ENCODE measurements around the gene PJA2. TPM values are rescaled to one million over a fixed set of nuclear protein-coding genes. Genes with fewer than 3 reads are reported as not detected.
A peak's percentile ranks its signal among the peaks of the same experiment; 100 is the strongest.

The PJA2 gene
- total and polyA plus RNA-seq, 2 of the 8 experiments (the other 6 are each of a cell fraction or from before 2014, with no cell fraction given) = 15.3 to 47.7 TPM

- TF ChIP-seq USF2 (IDR thresholded peaks at IDR 0.05; ENCODE audit: low read length) (no peak), JUN (IDR thresholded peaks at IDR 0.05; ENCODE audit: low read depth, low read length) (no peak), PHF8 (conservative IDR thresholded peaks at IDR 0.05; ENCODE audit: low read depth, low read length) (peak; percentile 75), SP1 (IDR thresholded peaks at IDR 0.05; ENCODE audit: low read depth, low read length) (no peak), CTBP2 (IDR thresholded peaks at IDR 0.05; ENCODE audit: borderline replicate concordance, insufficient read depth, insufficient read length, low read length) (no peak), KDM1A (IDR thresholded peaks at IDR 0.05; ENCODE audit: borderline replicate concordance, low read length) (no peak), HDAC2 (IDR thresholded peaks at IDR 0.05; ENCODE audit: borderline replicate concordance in 1 of 2, low read depth in 2 of 2, low read length in 2 of 2) (peak in 1 of 2 experiments; percentile 74; a peak in 1 of 4 replicates), RNF2 (IDR thresholded peaks at IDR 0.05; ENCODE audit: borderline replicate concordance, low read depth, low read length, missing control alignments, poor library complexity, severe bottlenecking) (no peak), SIX5 (IDR thresholded peaks at IDR 0.05; ENCODE audit: low read depth, low read length) (no peak), SAP30 (IDR thresholded peaks at IDR 0.05; ENCODE audit: insufficient read depth, insufficient replicate concordance, low read length) (peak; percentile 95), GTF2F1 (IDR thresholded peaks at IDR 0.05; ENCODE audit: borderline replicate concordance, low read depth, low read length) (no peak), ATF2 (IDR thresholded peaks at IDR 0.05; ENCODE audit: low read length) (no peak), CTCF (IDR thresholded peaks at IDR 0.05; ENCODE audit: control extremely low read depth in 1 of 3, insufficient read depth in 1 of 3, low read depth in 1 of 3, low read length in 3 of 3) (no peak), SIRT6 (IDR thresholded peaks at IDR 0.05; ENCODE audit: low read length) (no peak), SRF (IDR thresholded peaks at IDR 0.05; ENCODE audit: low read depth, low read length) (no peak), RFX5 (IDR thresholded peaks at IDR 0.05; ENCODE audit: borderline replicate concordance, low read depth, low read length) (no peak)
Observed at GRCh38 chr5:109408991-109409843, 557 bp downstream of the PJA2 start (continued).

Measured in H1 (cell line).